Neural progenitor cell (in vitro differentiated cells): Measurements from ENCODE around the gene SAMD10. TPM values are rescaled to one million over a fixed set of nuclear protein-coding genes. Genes with fewer than 3 reads are reported as not detected.
A peak's percentile ranks its signal among the peaks of the same experiment; 100 is the strongest.
"Not testable (repeated sequence)": the region's sequence is repeated elsewhere in the genome, so short reads cannot be mapped to it uniquely, and the experiment has no call there.

Experiments
- DNase-seq: peaks from one replicate; pipeline ENCODE4 v3.0.0-alpha.2; 2016; ENCODE audit warnings: low spot score
- H2AFZ ChIP-seq: fragments of 200-600 bp; sonication (generic); replicated peaks from 2 replicates; pipeline ENCODE4 v1.6.1; 2016; ENCODE audit warnings: antibody characterized with exemption
- H3F3A ChIP-seq: fragments of 200-600 bp; sonication (generic); 2 replicates; pipeline ENCODE4 v1.6.1; 2016; ENCODE audit warnings: antibody characterized with exemption, low read depth
- H3K27ac ChIP-seq: fragments of 200-600 bp; sonication (generic); 2 replicates; pipeline ENCODE4 v1.5.1; 2016; ENCODE audit warnings: mild to moderate bottlenecking
- H3K27me3 ChIP-seq: fragments of 200-600 bp; sonication (generic); 2 replicates; pipeline ENCODE4 v1.6.1; 2016; ENCODE audit warnings: mild to moderate bottlenecking, moderate library complexity
- H3K36me3 ChIP-seq: fragments of 200-600 bp; sonication (generic); 2 replicates; pipeline ENCODE4 v1.5.1; 2016
- H3K4me1 ChIP-seq: fragments of 200-600 bp; sonication (generic); 2 replicates; pipeline ENCODE4 v1.6.1; 2016; ENCODE audit warnings: mixed run types
- H3K4me2 ChIP-seq: fragments of 200-600 bp; sonication (generic); 2 replicates; pipeline ENCODE4 v1.6.1; 2016
- H3K4me3 ChIP-seq: fragments of 200-600 bp; sonication (generic); 2 replicates; pipeline ENCODE4 v1.5.1; 2016
- H3K79me2 ChIP-seq: fragments of 200-600 bp; sonication (generic); 2 replicates; pipeline ENCODE4 v1.6.1; 2016; ENCODE audit warnings: low read depth
- H3K9ac ChIP-seq: fragments of 200-600 bp; sonication (generic); 2 replicates; pipeline ENCODE4 v1.6.1; 2016
- H3K9me3 ChIP-seq: fragments of 200-600 bp; sonication (generic); 2 replicates; pipeline ENCODE4 v1.5.1; 2016; ENCODE audit warnings: low read depth
- H4K20me1 ChIP-seq: fragments of 200-600 bp; sonication (generic); 2 replicates; pipeline ENCODE4 v1.6.1; 2016; ENCODE audit warnings: low read depth
- H3K27ac Mint-ChIP-seq: 3 replicates; pipeline ENCODE4 v1.8.0; 2021; ENCODE audit warnings: mixed read lengths
- H3K27me3 Mint-ChIP-seq: 2 replicates; pipeline ENCODE4 v1.8.0; 2022; ENCODE audit warnings: low read depth, mild to moderate bottlenecking, inconsistent platforms, moderate library complexity, mixed read lengths; ENCODE audit not compliant: insufficient read depth
- H3K36me3 Mint-ChIP-seq: 3 replicates; pipeline ENCODE4 v1.8.0; 2021; ENCODE audit warnings: mixed read lengths
- H3K4me1 Mint-ChIP-seq: 3 replicates; pipeline ENCODE4 v1.8.0; 2021; ENCODE audit warnings: mixed read lengths
- H3K4me3 Mint-ChIP-seq: 3 replicates; pipeline ENCODE4 v1.8.0; 2021; ENCODE audit warnings: mild to moderate bottlenecking, moderate library complexity, mixed read lengths
- H3K9me3 Mint-ChIP-seq: 3 replicates; pipeline ENCODE4 v1.8.0; 2020; ENCODE audit warnings: mixed read lengths
- EZH2 ChIP-seq: fragments of 200-600 bp; sonication (generic); IDR thresholded peaks from 2 replicates; pipeline ENCODE4 v1.6.1; 2017; ENCODE audit warnings: antibody characterized with exemption, mild to moderate bottlenecking, moderate library complexity
- EZH2phosphoT487 ChIP-seq: fragments of 200-600 bp; sonication (generic); IDR thresholded peaks from 2 replicates; pipeline ENCODE4 v1.6.1; 2017; ENCODE audit warnings: antibody characterized with exemption
- total RNA-seq: library from RNA; depleted of rRNA; stranded (reverse); fragments of >200 nt; gene quantifications from 2 replicates; pipeline ENCODE4 v1.2.3, GENCODE V29; 2015; ENCODE audit warnings: low replicate concordance
- TF ChIP-seq, protein P1 (sequence below): fragments of 200-600 bp; sonication (generic); IDR thresholded peaks from 2 replicates; pipeline ENCODE4 v1.5.1; 2017; ENCODE audit warnings: antibody characterized with exemption, mild to moderate bottlenecking

SAMD10 gene
- total RNA-seq, 1 donor from 2014 or later = 0.19 TPM

DNA sequence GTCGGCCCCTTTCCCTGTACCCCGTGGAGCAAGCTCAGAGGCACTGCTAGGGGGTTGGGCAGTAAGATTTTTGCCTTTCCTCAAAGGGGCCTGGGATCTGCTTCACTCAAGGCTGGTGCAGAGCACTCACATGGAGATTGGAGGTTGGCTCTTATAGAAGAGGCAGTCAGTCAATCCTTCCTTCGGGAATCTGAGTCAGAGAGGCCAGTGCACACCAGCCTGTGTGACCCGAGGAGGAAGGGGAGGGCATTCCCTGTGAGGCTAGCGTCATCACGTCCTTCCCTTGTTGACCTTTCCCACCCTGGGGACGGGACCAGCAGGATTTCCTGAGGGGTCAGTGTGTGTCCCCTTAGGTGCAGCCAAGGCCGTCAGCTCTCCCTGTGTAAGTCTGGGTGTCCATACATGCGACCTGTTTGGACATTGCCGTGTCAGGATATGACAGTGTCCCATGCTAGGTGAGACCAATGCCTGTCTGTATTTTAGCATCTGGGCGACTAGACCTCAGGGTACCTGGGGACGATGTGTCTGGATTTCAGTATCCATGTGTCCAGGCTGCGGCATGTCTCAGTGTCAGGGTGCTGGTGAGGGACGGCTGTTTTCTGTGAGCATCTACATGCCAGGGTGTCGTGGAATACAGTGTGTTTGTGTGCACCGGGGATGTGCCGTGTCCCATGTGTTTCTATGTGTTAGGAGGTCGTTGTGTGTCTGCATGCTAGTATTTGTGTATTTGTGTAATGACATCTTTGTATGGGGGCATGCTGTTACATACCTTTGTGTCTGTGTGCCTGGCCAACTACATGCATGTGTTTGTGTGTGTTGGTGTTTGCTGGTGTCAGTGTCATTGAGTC is 6.9 kb downstream of the SAMD10 start:
- Mint-ChIP-seq H3K36me3 (peaks cover 3% of the 10 kb centered on the region), H3K27me3 (peaks cover 6% of the 10 kb centered on the region), H3K4me1 (peaks cover 18% of the 10 kb centered on the region), H3K27ac (no peak overlapping the region), H3K9me3 (no peaks in the 10 kb centered on the region), H3K4me3 (peak overlapping the region; percentile 76)
- TF ChIP-seq EZH2phosphoT487 = no peak
- TF ChIP-seq EZH2 = no peak
- TF ChIP-seq, protein P1, sequence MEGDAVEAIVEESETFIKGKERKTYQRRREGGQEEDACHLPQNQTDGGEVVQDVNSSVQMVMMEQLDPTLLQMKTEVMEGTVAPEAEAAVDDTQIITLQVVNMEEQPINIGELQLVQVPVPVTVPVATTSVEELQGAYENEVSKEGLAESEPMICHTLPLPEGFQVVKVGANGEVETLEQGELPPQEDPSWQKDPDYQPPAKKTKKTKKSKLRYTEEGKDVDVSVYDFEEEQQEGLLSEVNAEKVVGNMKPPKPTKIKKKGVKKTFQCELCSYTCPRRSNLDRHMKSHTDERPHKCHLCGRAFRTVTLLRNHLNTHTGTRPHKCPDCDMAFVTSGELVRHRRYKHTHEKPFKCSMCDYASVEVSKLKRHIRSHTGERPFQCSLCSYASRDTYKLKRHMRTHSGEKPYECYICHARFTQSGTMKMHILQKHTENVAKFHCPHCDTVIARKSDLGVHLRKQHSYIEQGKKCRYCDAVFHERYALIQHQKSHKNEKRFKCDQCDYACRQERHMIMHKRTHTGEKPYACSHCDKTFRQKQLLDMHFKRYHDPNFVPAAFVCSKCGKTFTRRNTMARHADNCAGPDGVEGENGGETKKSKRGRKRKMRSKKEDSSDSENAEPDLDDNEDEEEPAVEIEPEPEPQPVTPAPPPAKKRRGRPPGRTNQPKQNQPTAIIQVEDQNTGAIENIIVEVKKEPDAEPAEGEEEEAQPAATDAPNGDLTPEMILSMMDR = no peak
- Histone ChIP-seq H3K27ac (no peak overlapping the region), H3K4me2 (no peak overlapping the region), H3K4me1 (peaks cover 10% of the 10 kb centered on the region), H3K9me3 (no peaks in the 10 kb centered on the region), H3K9ac (no peak overlapping the region), H3K79me2 (peaks cover 11% of the 10 kb centered on the region), H2AFZ (no peak overlapping the region), H3K36me3 (no peaks in the 10 kb centered on the region), H3K27me3 (peaks cover 11% of the 10 kb centered on the region), H3K4me3 (no peak overlapping the region), H3F3A (peaks cover 16% of the 10 kb centered on the region), H4K20me1 (no peaks in the 10 kb centered on the region)
- DNase-seq = no peak

DNA sequence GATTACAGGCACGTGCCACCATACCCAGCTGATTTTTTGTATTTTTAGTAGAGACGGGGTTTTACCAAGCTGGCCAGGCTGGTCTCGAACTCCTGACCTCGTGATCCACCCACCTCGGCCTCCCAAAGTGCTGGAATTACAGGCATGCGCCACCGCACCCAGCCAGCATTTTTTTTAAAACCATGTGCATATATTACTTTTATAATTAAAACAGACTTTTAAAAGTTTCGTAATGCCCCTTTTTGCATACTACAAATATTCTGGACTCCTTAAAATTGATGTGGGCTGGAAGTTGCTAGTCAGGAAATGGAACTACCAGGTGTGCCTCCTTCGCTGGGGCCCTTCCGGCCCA is 7.5 kb downstream of the SAMD10 start:
- not testable (repeated sequence) for H3K9me3 Mint-ChIP-seq, H3K36me3 Mint-ChIP-seq, DNase-seq, H3K4me2 ChIP-seq, H3K4me1 ChIP-seq, H3K36me3 ChIP-seq, H4K20me1 ChIP-seq, H3K9me3 ChIP-seq, H3K27ac Mint-ChIP-seq, H3K4me3 ChIP-seq, H2AFZ ChIP-seq, H3K27me3 Mint-ChIP-seq, H3K27ac ChIP-seq, H3K9ac ChIP-seq
- Histone ChIP-seq H3K27me3 (peaks cover 11% of the 10 kb centered on the region), H3F3A (peaks cover 16% of the 10 kb centered on the region), H3K79me2 (peaks cover 11% of the 10 kb centered on the region)
- Mint-ChIP-seq H3K4me3 (peak overlapping the region; percentile 52), H3K4me1 (peaks cover 18% of the 10 kb centered on the region)

DNA sequence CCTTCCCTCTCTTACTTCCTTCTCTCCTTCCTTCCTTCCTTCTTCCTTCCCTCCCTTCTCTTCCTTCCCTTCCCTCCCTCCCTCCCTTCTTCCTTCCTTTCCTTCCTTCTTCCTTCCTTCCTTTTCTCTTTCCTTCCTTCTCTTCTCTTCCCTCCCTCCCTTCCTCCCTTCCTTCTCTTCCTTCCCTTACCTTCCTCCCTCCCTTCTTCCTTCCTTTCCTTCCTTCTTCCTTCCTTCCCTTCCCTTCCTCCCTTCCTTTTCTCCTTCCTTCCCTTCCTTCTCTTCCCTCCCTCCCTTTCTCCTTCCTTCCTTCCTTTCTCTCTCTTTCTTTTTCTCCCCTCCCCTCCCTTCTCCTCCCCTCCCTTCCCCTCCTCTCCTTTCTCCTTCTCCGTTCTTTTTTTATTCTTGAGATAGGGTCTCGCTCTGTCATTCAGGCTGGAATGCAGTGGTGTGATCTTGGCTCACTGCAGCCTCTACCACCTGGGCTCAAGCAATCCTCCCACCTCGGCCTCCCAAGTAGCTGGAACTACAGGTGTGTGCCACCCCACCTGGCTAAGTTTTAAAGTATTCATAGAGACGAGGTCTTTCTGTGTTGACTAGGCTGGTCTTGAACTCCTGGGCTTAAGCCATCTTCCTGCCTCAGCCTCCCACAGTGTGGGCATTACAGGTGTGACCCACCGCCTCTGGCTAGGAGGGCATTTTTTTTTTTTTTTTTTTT is 8.6 kb downstream of the SAMD10 start:
- Histone ChIP-seq H2AFZ (no peak overlapping the region), H3K9ac (no peak overlapping the region), H3K36me3 (no peaks in the 10 kb centered on the region), H3K4me1 (peaks cover 10% of the 10 kb centered on the region), H3K4me2 (no peak overlapping the region), H3K27ac (no peak overlapping the region), H3K27me3 (peaks cover 11% of the 10 kb centered on the region), H3K9me3 (no peaks in the 10 kb centered on the region), H3K4me3 (no peak overlapping the region), H3K79me2 (peaks cover 11% of the 10 kb centered on the region), H4K20me1 (no peaks in the 10 kb centered on the region), H3F3A (peaks cover 16% of the 10 kb centered on the region)
- Mint-ChIP-seq H3K27me3 (peaks cover 5% of the 10 kb centered on the region), H3K36me3 (peaks cover 3% of the 10 kb centered on the region), H3K9me3 (no peaks in the 10 kb centered on the region), H3K4me1 (peaks cover 15% of the 10 kb centered on the region), H3K4me3 (peak overlapping the region; percentile 82), H3K27ac (no peak overlapping the region)
- no peak for DNase-seq
- TF ChIP-seq EZH2phosphoT487 = no peak
- TF ChIP-seq, protein P1 = no peak
- TF ChIP-seq EZH2 = no peak
